ENCODE results near the gene MBD4.
A peak's percentile ranks its signal among the peaks of the same experiment; 100 is the strongest.
"Not testable (repeated sequence)": the region's sequence is repeated elsewhere in the genome, so short reads cannot be mapped to it uniquely, and the experiment has no call there.

MBD4 gene

DNA sequence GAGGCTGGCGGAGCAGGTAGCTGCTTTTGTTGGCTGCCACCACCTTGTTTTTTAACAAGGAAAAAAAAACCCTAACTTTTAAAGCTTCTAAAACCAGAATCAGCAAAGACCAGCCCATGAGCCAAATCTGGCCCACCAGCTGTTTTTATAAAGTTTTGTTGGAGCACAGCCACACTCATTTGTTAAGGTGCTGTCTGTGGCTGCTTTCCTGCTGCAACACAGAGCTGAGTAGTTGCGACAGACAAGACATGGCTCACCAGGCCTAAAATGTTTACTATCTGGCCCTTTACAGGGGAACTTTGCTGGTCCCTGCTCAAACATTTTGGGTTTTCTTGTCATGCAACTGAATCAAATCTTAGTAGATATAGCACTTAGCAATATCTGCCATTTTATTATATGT is 30.2 kb downstream of the MBD4 start:
- no peak for DNase-seq (ENCODE audit: low read depth)

DNA sequence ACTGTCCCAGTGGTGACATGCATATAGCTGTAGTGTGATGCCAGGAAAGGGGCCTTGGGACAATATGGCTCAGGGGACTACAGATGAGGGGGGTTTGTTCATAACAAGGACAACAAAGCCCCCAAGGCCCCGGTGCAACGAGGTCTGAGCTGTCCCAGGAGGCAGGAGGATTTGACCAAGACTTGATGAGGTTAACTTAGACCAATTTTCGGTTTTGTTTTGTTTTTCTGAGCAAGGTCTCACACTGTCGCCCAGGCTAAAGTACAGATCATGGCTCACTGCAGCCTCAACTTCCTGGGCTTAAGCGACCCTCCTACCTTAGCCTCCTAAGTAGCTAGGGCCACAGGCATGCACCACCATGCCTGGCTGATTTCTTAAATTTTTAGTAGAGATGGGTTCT is 35.1 kb downstream of the MBD4 start:
- no peak for DNase-seq (ENCODE audit: low read depth)

DNA sequence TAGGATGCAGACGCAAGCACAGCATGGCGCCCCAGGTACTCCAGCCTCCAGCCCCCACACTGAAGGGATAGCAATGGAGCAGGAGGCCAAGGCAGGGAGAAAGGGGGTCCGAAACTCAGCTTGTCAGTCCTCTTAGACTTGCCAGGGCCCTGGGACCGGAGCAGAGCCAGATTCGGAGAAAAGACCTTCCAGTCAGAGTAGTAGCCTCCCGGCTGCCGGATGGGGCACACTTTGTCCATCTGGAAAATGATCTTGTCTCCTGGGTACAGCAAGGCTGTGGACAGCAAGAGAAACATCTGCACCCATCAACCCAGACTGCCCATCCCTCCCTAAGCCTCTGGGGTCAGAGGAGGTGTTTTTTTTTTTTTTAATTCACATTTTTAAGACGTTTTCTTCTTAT is 35.6 kb downstream of the MBD4 start:
- no peak for DNase-seq (ENCODE audit: low read depth)

DNA sequence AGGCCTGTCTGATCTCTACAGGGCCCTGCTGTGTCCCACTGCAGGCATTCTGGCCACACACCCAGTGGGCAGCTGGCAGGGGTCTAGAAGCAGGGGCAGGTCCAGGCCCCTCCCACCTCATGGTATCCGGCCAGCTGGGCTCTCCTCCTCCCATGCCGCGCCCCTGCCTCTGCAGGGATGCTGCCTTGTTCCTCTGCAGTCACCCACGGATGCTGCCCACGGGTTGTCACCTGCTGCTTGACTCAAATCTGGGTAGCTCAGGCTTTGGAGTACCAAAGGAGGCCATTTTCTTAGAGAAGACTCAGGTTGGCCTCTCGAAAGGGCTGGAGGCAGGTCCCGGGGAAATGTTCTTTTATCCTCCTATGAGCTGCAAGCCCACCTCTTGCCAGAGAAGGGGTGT is 36.3 kb downstream of the MBD4 start:
- DNase-seq (ENCODE audit: low read depth) = no peak

DNA sequence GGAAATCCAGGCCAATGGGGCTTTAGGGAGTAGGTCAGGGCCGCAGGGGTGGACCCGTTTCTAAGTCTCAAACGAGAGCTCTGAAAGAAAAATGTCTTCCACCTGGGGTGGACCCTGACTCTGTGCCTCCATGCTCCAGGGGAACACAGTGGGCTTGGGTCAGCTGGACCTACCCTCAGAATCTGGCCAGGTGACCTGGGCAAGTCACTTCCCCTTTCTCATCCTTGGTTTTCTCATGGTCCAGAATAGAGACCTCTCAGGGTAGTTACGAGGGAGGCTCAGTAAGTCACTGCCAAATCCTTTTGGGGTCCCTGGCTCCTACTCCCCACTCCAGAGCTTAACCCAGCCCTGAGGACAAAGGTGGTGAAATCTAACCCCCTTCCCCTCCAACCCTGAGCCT is 37.1 kb downstream of the MBD4 start:
- no peak for DNase-seq (ENCODE audit: low read depth)

DNA sequence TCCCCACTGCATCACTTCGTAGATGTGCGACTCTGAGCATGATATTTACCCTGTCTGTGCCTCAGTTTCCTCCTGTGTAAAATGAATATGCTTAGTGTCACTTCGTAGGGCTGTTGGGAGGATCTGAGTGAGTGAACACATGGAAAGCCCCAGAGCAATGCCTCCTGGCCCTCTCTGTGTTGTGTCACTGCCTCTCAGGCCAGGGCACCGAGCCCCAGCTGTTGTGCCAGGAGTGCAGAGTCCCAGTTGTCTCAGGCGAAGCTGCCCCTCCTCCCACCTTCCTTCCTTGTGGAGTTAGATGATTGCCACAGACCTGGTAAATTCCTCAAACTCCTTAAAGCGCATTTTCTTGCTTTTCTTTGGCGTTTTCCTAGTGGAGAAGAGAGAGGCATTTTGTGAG is 37.5 kb downstream of the MBD4 start:
- DNase-seq (ENCODE audit: low read depth) = no peak

DNA sequence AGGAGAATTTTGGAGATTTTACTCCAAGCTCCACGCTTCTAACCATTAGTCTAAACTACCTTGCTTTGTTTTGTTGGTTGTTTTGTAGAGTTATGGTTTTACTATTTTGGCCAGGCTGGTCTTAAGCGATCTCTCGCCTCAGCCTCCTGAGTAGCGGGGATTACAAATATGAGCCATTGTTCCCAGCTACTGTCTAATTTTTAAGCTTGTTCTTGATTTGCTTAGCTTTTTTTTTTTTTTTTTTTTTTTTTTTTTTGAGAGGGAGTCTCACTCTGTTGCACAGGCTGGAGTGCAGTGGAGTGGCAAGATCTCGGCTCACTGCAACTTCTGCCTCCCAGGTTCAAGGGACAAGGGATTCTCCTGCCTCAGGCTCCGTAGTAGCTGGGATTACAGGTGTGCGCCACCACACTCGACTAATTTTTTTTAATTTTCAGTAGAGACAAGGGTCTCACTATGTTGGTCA is 39.8 kb downstream of the MBD4 start:
- DNase-seq (ENCODE audit: low read depth) = no peak

DNA sequence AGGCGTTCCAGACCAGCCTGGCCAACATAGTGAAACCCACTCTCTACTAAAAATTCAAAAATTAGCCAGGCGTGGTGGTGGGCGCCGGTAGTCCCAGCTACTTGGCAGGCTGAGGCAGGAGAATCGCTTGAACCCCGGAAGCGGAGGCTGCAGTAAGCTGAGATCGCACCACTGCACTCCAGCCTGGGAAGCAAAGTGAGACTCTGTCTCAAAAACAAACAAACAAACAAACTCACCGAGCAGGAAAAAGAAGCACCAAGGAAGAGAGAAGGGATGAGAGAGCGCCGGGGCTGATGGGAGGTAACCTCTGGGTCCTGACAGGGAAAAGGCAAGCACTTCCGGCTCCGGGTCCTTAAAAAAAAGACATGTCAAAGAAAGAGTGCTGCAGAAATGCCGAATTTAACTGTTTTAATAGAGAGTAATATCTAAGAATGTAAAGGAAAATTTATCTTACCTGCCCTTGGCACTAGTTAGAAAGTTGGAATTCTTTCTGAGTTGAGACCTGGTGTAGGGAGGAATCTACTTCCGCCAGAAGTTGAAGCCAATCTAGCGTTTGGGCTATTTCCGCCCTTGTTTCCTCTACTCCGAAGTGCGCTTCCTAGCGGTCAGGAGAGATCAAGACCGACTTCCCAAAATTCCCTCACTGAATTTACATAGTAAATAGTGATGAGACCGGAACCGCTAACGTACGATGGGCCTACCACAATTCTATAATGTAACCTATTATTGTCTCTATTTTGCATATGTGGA is 40.4 kb downstream of the MBD4 start:
- DNase-seq (ENCODE audit: low read depth) = peak; percentile 60

DNA sequence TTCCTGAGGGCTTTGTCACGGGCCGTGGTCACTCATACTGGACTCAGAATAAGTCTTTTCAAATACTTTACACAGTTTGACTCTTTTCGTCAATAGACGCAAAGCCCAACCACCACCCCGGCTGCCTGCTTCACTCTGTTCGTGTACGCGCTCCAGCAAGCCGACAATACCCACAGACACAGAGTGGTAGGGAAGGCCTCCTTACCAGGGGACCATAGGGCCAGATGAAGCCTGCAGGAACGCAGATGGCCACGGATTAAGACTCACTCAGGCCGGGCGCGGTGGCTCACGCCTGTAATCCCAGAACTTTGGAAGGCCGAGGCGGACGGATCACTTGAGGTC is 41.0 kb downstream of the MBD4 start:
- peak; percentile 3 for DNase-seq (ENCODE audit: low read depth)

DNA sequence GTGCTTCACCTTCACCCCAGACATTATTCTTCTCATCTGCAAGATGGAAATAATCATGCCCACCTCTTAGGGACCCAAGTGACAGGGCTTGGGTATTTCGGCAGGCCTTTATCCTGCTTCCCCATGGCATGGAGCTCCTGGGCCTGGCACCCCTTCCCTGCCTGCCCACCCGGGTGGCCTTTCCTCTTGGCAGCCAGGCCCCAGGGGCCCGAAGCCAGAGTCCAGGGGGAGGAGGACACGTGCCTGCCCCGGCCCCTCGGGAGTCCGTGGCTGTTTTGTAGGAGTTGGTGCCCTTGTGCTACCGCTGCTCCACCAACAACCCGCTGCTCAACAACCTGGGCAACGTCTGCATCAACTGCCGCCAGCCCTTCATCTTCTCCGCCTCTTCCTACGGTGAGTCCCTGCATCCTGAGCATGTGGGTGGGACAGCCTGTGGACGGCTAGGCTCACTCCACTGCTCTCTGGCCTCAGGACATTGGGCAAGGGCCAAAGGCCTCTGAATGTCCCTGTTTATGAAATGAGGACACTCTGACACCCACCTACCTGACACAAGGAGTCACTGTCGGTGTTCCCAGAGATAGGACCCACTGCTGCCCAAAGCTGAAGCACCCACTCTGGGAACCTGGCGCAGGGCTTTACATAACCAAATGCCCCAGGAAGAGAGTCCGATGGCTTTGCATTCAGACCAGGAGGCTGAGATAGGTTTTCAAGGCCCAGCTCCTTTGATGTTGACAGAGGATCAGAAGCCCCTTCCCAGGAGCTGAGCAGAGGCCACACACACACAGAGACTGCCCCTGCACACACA is 45.8 kb downstream of the MBD4 start:
- not testable (repeated sequence) for DNase-seq (ENCODE audit: low read depth)

DNA sequence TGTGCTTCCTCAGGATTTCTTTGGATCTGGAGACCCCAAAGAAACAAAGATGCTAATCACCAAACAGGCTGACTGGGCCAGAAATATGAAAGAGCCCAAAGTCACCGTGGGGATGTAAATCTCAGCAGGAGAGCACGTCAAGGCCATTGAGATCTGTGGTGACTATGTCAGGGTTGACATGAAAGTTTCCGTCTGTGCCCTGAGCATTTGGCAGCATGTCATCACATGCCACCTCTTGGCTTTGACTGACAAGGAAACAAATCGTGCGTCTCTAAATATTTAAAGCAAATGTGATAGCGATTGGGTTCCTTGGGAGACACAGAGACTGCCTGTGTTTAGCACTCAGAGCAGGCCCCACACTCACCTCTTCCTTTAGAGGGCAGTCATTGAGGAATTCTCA is 46.5 kb downstream of the MBD4 start:
- no peak for DNase-seq (ENCODE audit: low read depth)

DNA sequence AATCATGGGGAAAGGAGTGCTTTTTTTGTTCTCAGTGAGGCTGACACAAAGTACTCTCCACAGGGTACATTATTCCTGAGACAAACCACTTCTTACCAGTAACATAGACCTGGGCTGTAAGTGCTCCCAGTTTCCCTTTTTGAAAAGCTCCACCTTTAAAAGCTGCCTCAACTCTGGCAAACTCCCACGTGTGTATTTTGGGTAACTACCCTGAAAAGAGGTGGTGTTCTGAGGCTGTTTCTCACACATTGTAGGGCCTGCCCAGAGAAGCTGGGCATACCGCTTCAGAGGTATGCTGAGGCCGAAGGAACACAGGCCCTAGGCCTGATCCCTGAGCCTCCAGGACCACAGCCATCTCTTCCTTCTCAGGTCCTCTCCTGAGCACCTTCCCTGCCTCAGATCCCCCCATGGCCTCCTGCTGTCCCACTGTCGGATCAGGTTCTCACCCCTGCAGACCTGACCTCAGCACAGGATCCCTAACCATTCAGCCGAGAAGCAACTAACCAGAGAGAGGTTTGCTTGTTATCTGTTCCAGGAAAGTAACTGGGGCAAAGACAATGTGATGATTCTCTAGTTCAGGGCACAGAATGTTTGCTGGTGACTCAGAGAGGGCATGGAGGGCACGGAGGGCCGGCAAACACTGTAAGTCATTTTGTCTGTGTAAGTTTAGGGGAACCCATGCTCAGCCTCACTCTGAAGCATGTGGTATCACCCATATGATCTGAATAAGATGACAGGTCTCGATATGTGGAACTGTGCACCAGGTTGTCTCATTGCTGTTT is 47.5 kb downstream of the MBD4 start:
- not testable (repeated sequence) for DNase-seq (ENCODE audit: low read depth)

DNA sequence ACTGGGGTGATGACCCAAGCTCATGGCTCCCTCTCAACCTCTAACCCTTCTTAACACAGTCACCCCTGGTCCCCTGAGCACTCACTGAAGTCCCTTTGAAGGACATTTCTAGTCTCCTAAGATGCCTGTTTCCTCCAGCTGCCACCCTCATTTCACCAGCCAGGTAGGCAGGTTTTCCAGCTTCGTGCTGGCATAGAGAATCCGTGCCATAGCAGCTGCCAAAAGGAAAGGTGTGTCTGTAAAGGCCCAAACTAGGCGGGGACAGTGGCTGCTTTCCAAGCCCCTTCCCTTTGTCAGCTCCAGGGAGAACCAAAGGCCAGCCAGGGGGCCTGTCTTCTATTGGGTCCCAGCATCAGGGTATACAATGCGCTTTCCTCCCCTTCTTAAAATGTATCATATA is 48.2 kb downstream of the MBD4 start:
- not testable (repeated sequence) for DNase-seq (ENCODE audit: low read depth)

DNA sequence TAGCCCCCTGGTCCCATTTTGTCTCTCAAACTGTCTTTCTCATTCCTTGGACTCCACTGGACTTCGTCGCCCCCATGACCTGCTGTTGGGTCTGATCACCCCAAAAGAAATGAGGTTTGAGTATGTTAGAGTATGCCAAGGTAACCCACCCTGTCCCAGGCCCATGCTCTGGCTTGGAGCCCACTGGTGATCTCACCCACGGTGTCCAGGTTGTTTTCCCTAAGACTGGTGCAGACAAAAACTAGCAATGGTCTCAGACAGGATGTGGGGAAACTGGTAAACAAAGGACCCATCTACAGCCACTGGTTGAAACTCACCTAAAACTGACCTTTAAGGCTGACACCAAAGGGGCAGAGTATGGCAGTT is 50.2 kb downstream of the MBD4 start:
- no peak for DNase-seq (ENCODE audit: low read depth)

DNA sequence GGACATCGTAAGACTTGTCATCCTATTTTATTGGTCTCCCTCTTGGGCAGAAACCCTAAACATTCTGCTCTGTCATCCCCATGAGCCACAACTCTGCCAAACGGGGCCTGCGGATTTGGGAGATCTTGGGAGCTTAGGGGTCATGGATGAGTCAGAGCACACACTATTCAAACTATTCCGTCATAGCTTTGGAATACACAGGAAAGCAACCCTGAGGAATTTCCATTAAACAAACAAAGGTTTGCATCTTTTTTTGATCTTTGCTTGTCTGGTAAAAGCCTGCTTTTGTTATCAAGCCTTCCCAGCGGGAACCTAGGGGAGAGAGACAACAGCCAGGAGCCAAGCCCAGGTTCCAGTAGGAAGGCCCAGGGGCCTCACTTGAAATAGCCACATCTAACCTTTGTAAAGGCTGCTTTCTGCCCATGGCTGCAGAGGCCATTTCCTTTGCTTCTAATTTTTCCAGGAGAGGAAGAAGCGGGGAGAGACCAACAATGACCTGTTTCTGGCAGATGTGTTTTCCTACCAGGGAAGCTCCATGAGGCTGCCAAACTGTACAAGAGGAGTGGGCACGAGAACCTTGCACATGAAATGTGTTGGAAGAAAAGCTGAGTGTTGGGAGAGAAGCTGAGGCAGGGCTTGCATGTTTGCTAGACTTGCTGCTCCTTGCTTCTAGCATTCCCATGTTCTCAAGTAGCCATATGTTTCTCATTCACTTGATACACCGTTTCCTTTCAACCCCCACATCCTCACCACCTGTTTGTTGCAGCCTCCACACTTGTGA is 50.8 kb downstream of the MBD4 start:
- DNase-seq (ENCODE audit: low read depth) = not testable (repeated sequence)

DNA sequence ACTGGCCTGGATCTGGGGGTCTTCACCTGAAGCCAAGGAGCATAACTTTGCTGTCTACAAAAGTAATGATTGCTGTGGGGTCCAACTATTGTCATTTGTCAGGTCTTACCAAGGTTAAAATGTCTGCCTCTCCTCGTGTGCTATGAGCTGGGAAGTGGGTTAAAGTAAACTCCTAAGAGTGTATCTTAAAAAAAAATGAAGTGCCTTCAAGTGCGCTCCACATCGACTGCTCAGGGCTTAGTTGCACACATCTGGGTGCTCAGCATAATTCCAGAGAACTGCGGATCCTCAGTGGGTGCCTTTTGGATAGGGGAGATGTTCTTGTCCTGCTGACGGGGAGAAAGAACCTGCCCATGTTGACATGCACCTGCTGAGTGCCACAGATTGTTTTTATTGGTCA is 52.3 kb downstream of the MBD4 start:
- DNase-seq (ENCODE audit: low read depth) = no peak

DNA sequence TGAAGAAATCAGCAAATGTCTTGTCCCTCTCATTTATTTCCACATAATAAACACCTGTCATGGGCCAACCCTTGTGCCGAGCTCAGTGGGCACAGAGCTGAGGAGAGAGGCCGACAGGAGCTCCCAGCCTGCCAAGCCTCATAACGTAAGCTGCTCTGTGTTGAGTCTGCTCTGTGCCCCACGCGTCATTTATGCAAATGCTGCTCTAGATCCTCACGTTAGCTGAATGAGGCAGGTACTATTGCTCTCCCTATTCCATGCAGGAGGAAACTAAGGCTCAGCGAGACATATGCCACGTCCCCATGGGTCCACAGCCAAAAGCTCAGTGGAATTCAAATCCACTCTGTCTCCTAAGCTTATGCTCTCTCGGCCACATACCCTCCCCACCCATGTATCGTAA is 52.8 kb downstream of the MBD4 start:
- no peak for DNase-seq (ENCODE audit: low read depth)

DNA sequence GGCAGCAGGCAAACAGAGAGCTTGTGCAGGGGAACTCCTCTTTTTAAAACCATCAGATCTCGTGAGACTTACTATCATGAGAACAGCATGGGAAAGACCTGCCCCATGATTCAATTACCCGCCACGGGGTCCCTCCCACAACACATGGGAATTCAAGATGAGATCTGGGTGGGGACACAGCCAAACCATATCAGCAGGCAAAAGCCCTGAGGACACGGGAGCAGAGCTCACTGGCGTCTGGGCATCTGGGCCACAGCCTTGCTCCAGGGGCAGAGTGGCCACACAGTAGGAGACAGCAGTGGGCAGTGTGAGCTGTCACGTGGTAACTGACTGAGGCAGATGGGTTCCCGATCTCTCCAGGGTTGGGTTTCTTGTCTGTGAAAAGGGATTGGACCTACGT is 54.2 kb downstream of the MBD4 start:
- DNase-seq (ENCODE audit: low read depth) = not testable (repeated sequence)

DNA sequence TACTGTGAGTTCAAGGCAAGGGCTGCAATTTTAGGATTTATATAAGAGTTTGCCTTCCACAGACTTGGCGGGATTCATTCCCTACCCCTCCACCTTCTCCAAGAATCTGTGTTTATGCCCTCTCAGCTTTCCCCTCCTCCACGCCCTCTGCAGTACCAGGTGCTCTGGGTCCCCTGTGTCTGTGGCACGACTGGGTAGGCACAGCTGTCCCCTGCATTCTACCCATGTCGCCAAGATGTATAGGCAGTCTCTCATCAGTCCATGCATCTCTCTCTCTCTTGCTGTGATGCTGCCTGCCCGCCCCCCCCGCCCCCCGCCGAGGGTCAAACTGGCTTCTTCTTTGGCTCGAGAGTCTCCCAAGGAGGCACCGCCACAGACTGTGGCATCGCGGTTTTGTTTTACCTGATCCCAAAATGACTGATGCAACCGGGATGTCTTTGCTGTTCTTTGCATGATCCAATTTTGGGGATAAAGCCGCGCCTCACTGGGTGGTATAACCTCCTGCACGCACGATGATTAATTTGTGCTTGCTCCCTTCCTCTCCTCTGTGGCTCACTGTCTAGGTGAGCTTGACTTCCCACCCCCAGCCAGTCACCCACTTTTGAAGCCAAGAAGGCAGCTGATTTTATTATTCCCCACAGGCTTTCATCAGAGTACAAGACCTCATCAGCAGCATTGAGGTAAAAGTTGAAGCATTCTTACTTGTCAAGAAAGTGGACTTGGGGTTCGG is 55.0 kb downstream of the MBD4 start:
- no peak for DNase-seq (ENCODE audit: low read depth)

DNA sequence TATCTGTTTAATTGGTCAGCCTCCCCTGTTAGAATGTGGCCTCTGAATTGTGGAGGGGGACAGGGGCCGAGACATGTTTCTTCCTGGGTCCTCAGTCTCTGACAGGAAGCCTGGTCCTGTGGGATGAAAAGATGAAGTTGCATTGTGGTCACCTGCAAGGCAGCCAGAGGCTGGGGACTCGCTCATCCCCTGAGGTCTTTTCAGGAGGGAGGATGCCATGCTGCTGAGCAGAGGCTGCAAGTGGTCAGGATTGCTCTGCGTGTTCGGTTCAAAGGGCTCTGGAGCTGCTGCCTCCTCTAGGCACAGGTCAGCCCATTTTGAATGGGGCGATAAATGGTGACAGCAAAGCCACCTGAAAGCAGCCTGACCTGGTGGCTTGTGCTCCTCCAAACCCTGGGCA is 55.6 kb downstream of the MBD4 start:
- DNase-seq (ENCODE audit: low read depth) = not testable (repeated sequence)

DNA sequence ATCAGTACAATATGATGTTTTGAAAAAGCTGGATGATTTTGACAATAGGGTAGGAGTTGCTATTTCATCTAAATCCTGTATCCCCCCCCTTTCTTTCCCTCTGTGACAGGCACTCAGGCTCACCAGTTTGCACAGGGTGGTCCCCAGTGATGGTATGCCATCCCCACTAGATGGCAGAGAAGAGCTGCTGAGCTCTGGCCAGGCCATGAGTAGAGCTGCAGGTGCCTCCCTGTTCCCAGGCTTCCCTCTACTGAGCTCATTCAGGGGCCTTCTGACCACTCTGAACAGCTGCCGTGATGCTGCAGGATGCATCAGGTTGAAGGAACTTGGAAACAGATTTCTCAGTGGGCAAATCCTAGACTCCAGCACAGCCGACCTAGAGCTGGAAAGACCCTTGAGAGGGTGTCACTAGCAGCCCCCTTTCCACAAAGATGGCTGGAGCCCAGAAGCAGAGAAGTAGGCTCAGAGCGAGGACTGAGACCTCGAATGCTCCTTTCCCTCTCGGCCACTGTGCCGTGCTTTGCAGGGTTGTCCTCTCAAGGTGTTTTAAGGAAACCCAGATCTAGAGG is 56.4 kb downstream of the MBD4 start:
- DNase-seq (ENCODE audit: low read depth) = peak; percentile 5
